WTC11 (cell line): ENCODE measurements around the gene ULK4. TPM values are rescaled to one million over a fixed set of nuclear protein-coding genes. Genes with fewer than 3 reads are reported as not detected.

Experiments used
- ATAC-seq: fragments of 200-7000 bp; cut with Tn5 transposase; 2 replicates; pipeline ENCODE4 v1.10.0; 2021; ENCODE audit warnings: mild to moderate bottlenecking, moderate library complexity
- CTCF ChIA-PET: fragments of 300-600 bp; sonication (Branson Sonifier 250); formaldehyde crosslinking; loops from one replicate; lab custom pipeline; 2021; ENCODE audit warnings: antibody characterized with exemption; lab: Charles Lee
- POLR2A ChIA-PET: fragments of 350-600 bp; sonication (Branson Sonifier 250); formaldehyde crosslinking; loops from one replicate; lab custom pipeline; 2021; ENCODE audit warnings: antibody characterized with exemption; lab: Charles Lee
- DNase-seq: peaks from one replicate; pipeline ENCODE4 v3.0.0; 2021; ENCODE audit warnings: low spot score
- H3K27ac Mint-ChIP-seq: 2 replicates; pipeline ENCODE4 v1.8.0; 2021; ENCODE audit warnings: mixed read lengths
- H3K27me3 Mint-ChIP-seq: 2 replicates; pipeline ENCODE4 v1.8.0; 2021; ENCODE audit warnings: low read depth, mild to moderate bottlenecking, moderate library complexity, mixed read lengths
- H3K36me3 Mint-ChIP-seq: 2 replicates; pipeline ENCODE4 v1.8.0; 2021; ENCODE audit warnings: mixed read lengths
- H3K4me1 Mint-ChIP-seq: 2 replicates; pipeline ENCODE4 v1.8.0; 2022; ENCODE audit warnings: mixed read lengths
- H3K4me3 Mint-ChIP-seq: 2 replicates; pipeline ENCODE4 v1.8.0; 2021; ENCODE audit warnings: mild to moderate bottlenecking, moderate library complexity, mixed read lengths
- H3K9me3 Mint-ChIP-seq: 2 replicates; pipeline ENCODE4 v1.8.0; 2021; ENCODE audit warnings: mixed read lengths
- AFF4 ChIP-seq: sonication (generic); formaldehyde crosslinking; IDR thresholded peaks from 2 replicates; pipeline ENCODE4 v1.8.1; 2023; ENCODE audit warnings: mild to moderate bottlenecking, missing genetic modification reagents, borderline replicate concordance
- CREB1 ChIP-seq: sonication (generic); formaldehyde crosslinking; IDR thresholded peaks from 2 replicates; pipeline ENCODE4 v1.8.0; 2023; ENCODE audit warnings: mild to moderate bottlenecking, missing genetic modification reagents
- CREM ChIP-seq: sonication (generic); formaldehyde crosslinking; IDR thresholded peaks from 2 replicates; pipeline ENCODE4 v1.8.1; 2022; ENCODE audit warnings: mild to moderate bottlenecking, missing genetic modification reagents, moderate library complexity
- E2F5 ChIP-seq: sonication (generic); formaldehyde crosslinking; IDR thresholded peaks from 2 replicates; pipeline ENCODE4 v1.8.1; 2022; ENCODE audit warnings: mild to moderate bottlenecking, moderate library complexity, missing genetic modification reagents
- GABPB1 ChIP-seq: sonication (generic); formaldehyde crosslinking; IDR thresholded peaks from 2 replicates; pipeline ENCODE4 v1.8.1; 2023; ENCODE audit warnings: mild to moderate bottlenecking, missing genetic modification reagents
- SOX15 ChIP-seq: fragments of 250-450 bp; sonication (Bioruptor Pico); IDR thresholded peaks from 2 replicates; pipeline ENCODE4 v1.9.0; 2021; ENCODE audit warnings: mild to moderate bottlenecking
- STAT6 ChIP-seq: sonication (generic); formaldehyde crosslinking; conservative IDR thresholded peaks from 2 replicates; pipeline ENCODE4 v1.8.1; 2023; ENCODE audit warnings: mild to moderate bottlenecking, low read depth, missing genetic modification reagents, moderate library complexity
- TCF7 ChIP-seq: sonication (generic); formaldehyde crosslinking; IDR thresholded peaks from 2 replicates; pipeline ENCODE4 v1.8.0; 2022; ENCODE audit warnings: mild to moderate bottlenecking, low read depth, missing genetic modification reagents, moderate library complexity
- ZNF396 ChIP-seq: fragments of 250-450 bp; sonication (Bioruptor Pico); IDR thresholded peaks from 2 replicates; pipeline ENCODE4 v1.8.0; 2021; ENCODE audit warnings: mild to moderate bottlenecking, moderate library complexity, borderline replicate concordance
- ZSCAN18 ChIP-seq: fragments of 250-450 bp; sonication (Bioruptor Pico); IDR thresholded peaks from 2 replicates; pipeline ENCODE4 v2.1.2; 2022; ENCODE audit warnings: mild to moderate bottlenecking, moderate library complexity
- total RNA-seq: library from RNA; stranded (reverse); gene quantifications from 3 replicates; pipeline ENCODE4 v1.2.3, GENCODE V29; 2021
- TF ChIP-seq, protein P1 (sequence below): sonication (generic); formaldehyde crosslinking; IDR thresholded peaks from 2 replicates; pipeline ENCODE4 v1.8.0; 2022; ENCODE audit warnings: mild to moderate bottlenecking, missing genetic modification reagents
- TF ChIP-seq, protein P2 (sequence below): fragments of 250-450 bp; sonication (Bioruptor Pico); IDR thresholded peaks from 2 replicates; pipeline ENCODE4 v1.9.0; 2021; ENCODE audit warnings: moderate library complexity, mild to moderate bottlenecking, inconsistent platforms, borderline replicate concordance
- TF ChIP-seq, protein P3 (sequence below): sonication (generic); formaldehyde crosslinking; IDR thresholded peaks from 2 replicates; pipeline ENCODE4 v1.8.0; 2022; ENCODE audit warnings: missing genetic modification reagents
- TF ChIP-seq, protein P4 (sequence below): sonication (generic); formaldehyde crosslinking; IDR thresholded peaks from 2 replicates; pipeline ENCODE4 v1.8.0; 2022; ENCODE audit warnings: mild to moderate bottlenecking, missing genetic modification reagents
- TF ChIP-seq, protein P5 (sequence below): sonication (generic); formaldehyde crosslinking; IDR thresholded peaks from 2 replicates; pipeline ENCODE4 v1.8.1; 2022; ENCODE audit warnings: low read depth, mild to moderate bottlenecking, moderate library complexity, missing genetic modification reagents, borderline replicate concordance
- TF ChIP-seq, protein P6 (sequence below): sonication (generic); formaldehyde crosslinking; IDR thresholded peaks from 2 replicates; pipeline ENCODE4 v1.8.1; 2023; ENCODE audit warnings: mild to moderate bottlenecking, missing genetic modification reagents

ULK4 gene
- total RNA-seq, 1 experiment from 2014 or later = 9.2 TPM

- ChIA-PET POLR2A (no interaction called here), CTCF (interaction anchor here (0.8 kb wide), 1 partner anchor 9 kb away, joined by 3 read pairs; no protein-coding TSS in a partner anchor)
- DNase-seq (no peak), ATAC-seq (no peak)
- Mint-ChIP-seq H3K27ac (no peak overlapping the region), H3K4me1 (peaks cover 11% of the 10 kb centered on the region), H3K27me3 (no peaks in the 10 kb centered on the region), H3K4me3 (no peak overlapping the region), H3K36me3 (peaks cover 3% of the 10 kb centered on the region), H3K9me3 (no peaks in the 10 kb centered on the region; the same call in 1 of the 2 replicates)
- TF ChIP-seq, protein P1, sequence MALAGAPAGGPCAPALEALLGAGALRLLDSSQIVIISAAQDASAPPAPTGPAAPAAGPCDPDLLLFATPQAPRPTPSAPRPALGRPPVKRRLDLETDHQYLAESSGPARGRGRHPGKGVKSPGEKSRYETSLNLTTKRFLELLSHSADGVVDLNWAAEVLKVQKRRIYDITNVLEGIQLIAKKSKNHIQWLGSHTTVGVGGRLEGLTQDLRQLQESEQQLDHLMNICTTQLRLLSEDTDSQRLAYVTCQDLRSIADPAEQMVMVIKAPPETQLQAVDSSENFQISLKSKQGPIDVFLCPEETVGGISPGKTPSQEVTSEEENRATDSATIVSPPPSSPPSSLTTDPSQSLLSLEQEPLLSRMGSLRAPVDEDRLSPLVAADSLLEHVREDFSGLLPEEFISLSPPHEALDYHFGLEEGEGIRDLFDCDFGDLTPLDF (CRISPR knock-in tag) = no peak
- TF ChIP-seq ZNF396 (CRISPR knock-in tag) = no peak
- no peak for TF ChIP-seq CREB1 (CRISPR knock-in tag)
- no peak for TF ChIP-seq ZSCAN18 (CRISPR knock-in tag)
- TF ChIP-seq E2F5 = no peak
- TF ChIP-seq, protein P2, sequence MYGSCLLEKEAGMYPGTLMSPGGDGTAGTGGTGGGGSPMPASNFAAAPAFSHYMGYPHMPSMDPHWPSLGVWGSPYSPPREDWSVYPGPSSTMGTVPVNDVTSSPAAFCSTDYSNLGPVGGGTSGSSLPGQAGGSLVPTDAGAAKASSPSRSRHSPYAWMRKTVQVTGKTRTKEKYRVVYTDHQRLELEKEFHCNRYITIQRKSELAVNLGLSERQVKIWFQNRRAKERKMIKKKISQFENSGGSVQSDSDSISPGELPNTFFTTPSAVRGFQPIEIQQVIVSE (CRISPR knock-in tag) = no peak
- no peak for TF ChIP-seq SOX15 (CRISPR knock-in tag)
- TF ChIP-seq, protein P3, sequence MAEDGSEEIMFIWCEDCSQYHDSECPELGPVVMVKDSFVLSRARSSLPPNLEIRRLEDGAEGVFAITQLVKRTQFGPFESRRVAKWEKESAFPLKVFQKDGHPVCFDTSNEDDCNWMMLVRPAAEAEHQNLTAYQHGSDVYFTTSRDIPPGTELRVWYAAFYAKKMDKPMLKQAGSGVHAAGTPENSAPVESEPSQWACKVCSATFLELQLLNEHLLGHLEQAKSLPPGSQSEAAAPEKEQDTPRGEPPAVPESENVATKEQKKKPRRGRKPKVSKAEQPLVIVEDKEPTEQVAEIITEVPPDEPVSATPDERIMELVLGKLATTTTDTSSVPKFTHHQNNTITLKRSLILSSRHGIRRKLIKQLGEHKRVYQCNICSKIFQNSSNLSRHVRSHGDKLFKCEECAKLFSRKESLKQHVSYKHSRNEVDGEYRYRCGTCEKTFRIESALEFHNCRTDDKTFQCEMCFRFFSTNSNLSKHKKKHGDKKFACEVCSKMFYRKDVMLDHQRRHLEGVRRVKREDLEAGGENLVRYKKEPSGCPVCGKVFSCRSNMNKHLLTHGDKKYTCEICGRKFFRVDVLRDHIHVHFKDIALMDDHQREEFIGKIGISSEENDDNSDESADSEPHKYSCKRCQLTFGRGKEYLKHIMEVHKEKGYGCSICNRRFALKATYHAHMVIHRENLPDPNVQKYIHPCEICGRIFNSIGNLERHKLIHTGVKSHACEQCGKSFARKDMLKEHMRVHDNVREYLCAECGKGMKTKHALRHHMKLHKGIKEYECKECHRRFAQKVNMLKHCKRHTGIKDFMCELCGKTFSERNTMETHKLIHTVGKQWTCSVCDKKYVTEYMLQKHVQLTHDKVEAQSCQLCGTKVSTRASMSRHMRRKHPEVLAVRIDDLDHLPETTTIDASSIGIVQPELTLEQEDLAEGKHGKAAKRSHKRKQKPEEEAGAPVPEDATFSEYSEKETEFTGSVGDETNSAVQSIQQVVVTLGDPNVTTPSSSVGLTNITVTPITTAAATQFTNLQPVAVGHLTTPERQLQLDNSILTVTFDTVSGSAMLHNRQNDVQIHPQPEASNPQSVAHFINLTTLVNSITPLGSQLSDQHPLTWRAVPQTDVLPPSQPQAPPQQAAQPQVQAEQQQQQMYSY (CRISPR knock-in tag) = no peak
- no peak for TF ChIP-seq STAT6 (CRISPR knock-in tag)
- TF ChIP-seq, protein P4, sequence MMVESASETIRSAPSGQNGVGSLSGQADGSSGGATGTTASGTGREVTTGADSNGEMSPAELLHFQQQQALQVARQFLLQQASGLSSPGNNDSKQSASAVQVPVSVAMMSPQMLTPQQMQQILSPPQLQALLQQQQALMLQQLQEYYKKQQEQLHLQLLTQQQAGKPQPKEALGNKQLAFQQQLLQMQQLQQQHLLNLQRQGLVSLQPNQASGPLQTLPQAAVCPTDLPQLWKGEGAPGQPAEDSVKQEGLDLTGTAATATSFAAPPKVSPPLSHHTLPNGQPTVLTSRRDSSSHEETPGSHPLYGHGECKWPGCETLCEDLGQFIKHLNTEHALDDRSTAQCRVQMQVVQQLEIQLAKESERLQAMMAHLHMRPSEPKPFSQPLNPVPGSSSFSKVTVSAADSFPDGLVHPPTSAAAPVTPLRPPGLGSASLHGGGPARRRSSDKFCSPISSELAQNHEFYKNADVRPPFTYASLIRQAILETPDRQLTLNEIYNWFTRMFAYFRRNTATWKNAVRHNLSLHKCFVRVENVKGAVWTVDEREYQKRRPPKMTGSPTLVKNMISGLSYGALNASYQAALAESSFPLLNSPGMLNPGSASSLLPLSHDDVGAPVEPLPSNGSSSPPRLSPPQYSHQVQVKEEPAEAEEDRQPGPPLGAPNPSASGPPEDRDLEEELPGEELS = no peak
- TF ChIP-seq AFF4 (CRISPR knock-in tag) = no peak
- TF ChIP-seq, protein P5, sequence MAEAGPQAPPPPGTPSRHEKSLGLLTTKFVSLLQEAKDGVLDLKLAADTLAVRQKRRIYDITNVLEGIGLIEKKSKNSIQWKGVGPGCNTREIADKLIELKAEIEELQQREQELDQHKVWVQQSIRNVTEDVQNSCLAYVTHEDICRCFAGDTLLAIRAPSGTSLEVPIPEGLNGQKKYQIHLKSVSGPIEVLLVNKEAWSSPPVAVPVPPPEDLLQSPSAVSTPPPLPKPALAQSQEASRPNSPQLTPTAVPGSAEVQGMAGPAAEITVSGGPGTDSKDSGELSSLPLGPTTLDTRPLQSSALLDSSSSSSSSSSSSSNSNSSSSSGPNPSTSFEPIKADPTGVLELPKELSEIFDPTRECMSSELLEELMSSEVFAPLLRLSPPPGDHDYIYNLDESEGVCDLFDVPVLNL (CRISPR knock-in tag) = no peak
- no peak for TF ChIP-seq TCF7
- no peak for TF ChIP-seq CREM (CRISPR knock-in tag)
- no peak for TF ChIP-seq GABPB1 (CRISPR knock-in tag)
- TF ChIP-seq, protein P6, sequence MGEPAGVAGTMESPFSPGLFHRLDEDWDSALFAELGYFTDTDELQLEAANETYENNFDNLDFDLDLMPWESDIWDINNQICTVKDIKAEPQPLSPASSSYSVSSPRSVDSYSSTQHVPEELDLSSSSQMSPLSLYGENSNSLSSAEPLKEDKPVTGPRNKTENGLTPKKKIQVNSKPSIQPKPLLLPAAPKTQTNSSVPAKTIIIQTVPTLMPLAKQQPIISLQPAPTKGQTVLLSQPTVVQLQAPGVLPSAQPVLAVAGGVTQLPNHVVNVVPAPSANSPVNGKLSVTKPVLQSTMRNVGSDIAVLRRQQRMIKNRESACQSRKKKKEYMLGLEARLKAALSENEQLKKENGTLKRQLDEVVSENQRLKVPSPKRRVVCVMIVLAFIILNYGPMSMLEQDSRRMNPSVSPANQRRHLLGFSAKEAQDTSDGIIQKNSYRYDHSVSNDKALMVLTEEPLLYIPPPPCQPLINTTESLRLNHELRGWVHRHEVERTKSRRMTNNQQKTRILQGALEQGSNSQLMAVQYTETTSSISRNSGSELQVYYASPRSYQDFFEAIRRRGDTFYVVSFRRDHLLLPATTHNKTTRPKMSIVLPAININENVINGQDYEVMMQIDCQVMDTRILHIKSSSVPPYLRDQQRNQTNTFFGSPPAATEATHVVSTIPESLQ (CRISPR knock-in tag) = no peak
These were observed 514.2 kb downstream of the ULK4 start for GRCh38 chr3:41447701-41448100.
